Ovary (tissue), 3 donors: ENCODE measurements around the gene LYPLAL1.

Experiments
- CTCF ChIP-seq, 3 donors: fragments of 450-650 bp in 2 of 3; fragments of 200-600 bp in 1 of 3; IDR thresholded peaks; one replicate each; pipeline versions ENCODE4 v1.5.1 to v1.8.0; 2016 to 2022; ENCODE audit warnings: antibody characterized with exemption in 3 of 3, mild to moderate bottlenecking in 1 of 3
- EP300 ChIP-seq: sonication (generic); formaldehyde crosslinking; IDR thresholded peaks from one replicate; pipeline ENCODE4 v1.6.1; 2017; ENCODE audit warnings: antibody characterized with exemption
- POLR2A ChIP-seq: fragments of 450-650 bp; IDR thresholded peaks from one replicate; pipeline ENCODE4 v1.6.1; 2017; ENCODE audit warnings: antibody characterized with exemption, mild to moderate bottlenecking, moderate library complexity
- donor health status: DM: no; HTN: no; CAD: no.

- TF ChIP-seq CTCF (IDR thresholded peaks at IDR 0.05) (no peak), POLR2A (no peak), EP300 (no peak)
Observed at GRCh38 chr1:219147571-219148019, 26.1 kb upstream of the LYPLAL1 start.
